ENCODE results near the gene GRAP2. TPM values are rescaled to one million over a fixed set of nuclear protein-coding genes. Genes with fewer than 3 reads are reported as not detected.
"Not testable (repeated sequence)": the region's sequence is repeated elsewhere in the genome, so short reads cannot be mapped to it uniquely, and the experiment has no call there.

The GRAP2 gene
- total and polyA plus RNA-seq, 4 donors: 0.05 to 3.6 (median 2.0) TPM; not detected in 1

GRCh38 chr22:39894554-39895092 lies 6.3 kb upstream of the GRAP2 start:
- H3K4me1 ChIP-seq (ENCODE audit: control insufficient read depth in 1 of 2, insufficient read depth in 2 of 2, low read length in 2 of 2): no peaks in the 10 kb centered on the region
- H3K27ac ChIP-seq (ENCODE audit: low read depth in 1 of 2, low read length in 2 of 2): no peak overlapping the region
- intact Hi-C loops (cut with DNase I): no loop called here
- no peak overlapping the region for H3K4me3 ChIP-seq (ENCODE audit: low read length in 2 of 2)
- DNase-seq: no peak
- H3K27me3 ChIP-seq (ENCODE audit: control insufficient read depth in 1 of 2, insufficient read depth in 2 of 2, low read length in 1 of 2): no peaks in the 10 kb centered on the region
- no peaks in the 10 kb centered on the region for H3K9me3 ChIP-seq (ENCODE audit: control insufficient read depth, low read length)
- no peaks in the 10 kb centered on the region for H3K36me3 ChIP-seq (ENCODE audit: control insufficient read depth in 1 of 2, insufficient read depth in 2 of 2, low read length in 1 of 2)
- no peak for ATAC-seq (ENCODE audit: low FRiP score)
- 36 to 38% methylated on average over 7 of the region's 7 CpGs for WGBS, 2 donors

GRCh38 chr22:39895682-39896081 lies 5.2 kb upstream of the GRAP2 start:
- no peaks in the 10 kb centered on the region for H3K27me3 ChIP-seq (ENCODE audit: control insufficient read depth in 1 of 2, insufficient read depth in 2 of 2, low read length in 1 of 2)
- H3K36me3 ChIP-seq (ENCODE audit: control insufficient read depth in 1 of 2, insufficient read depth in 2 of 2, low read length in 1 of 2): no peaks in the 10 kb centered on the region
- no peak overlapping the region for H3K27ac ChIP-seq (ENCODE audit: low read depth in 1 of 2, low read length in 2 of 2)
- WGBS, 2 donors: 74 to 75% methylated on average over 1 of the region's 1 CpG
- no peaks in the 10 kb centered on the region for H3K4me1 ChIP-seq (ENCODE audit: control insufficient read depth in 1 of 2, insufficient read depth in 2 of 2, low read length in 2 of 2)
- no peak for ATAC-seq (ENCODE audit: low FRiP score)
- intact Hi-C loops (cut with DNase I): no loop called here
- H3K9me3 ChIP-seq (ENCODE audit: control insufficient read depth, low read length): no peaks in the 10 kb centered on the region
- H3K4me3 ChIP-seq (ENCODE audit: low read length in 2 of 2): no peak overlapping the region
- DNase-seq: no peak

- intact Hi-C loops (cut with DNase I): no loop called here
- ATAC-seq (ENCODE audit: low FRiP score): no peak
- no peak overlapping the region for H3K27ac ChIP-seq (ENCODE audit: low read depth in 1 of 2, low read length in 2 of 2)
Measured at GRCh38 chr22:39896313-39896996, 4.4 kb upstream of the GRAP2 start.

GRCh38 chr22:39897841-39898240 lies 3.0 kb upstream of the GRAP2 start:
- intact Hi-C loops (cut with DNase I): no loop called here
- Histone ChIP-seq H3K4me3 (ENCODE audit: low read length in 2 of 2) (no peak overlapping the region), H3K27me3 (ENCODE audit: control insufficient read depth in 1 of 2, insufficient read depth in 2 of 2, low read length in 1 of 2) (no peaks in the 10 kb centered on the region), H3K9me3 (ENCODE audit: control insufficient read depth, low read length) (no peaks in the 10 kb centered on the region), H3K4me1 (ENCODE audit: control insufficient read depth in 1 of 2, insufficient read depth in 2 of 2, low read length in 2 of 2) (no peaks in the 10 kb centered on the region), H3K27ac (ENCODE audit: low read depth in 1 of 2, low read length in 2 of 2) (no peak overlapping the region), H3K36me3 (ENCODE audit: control insufficient read depth in 1 of 2, insufficient read depth in 2 of 2, low read length in 1 of 2) (no peaks in the 10 kb centered on the region)
- 85 to 96% methylated on average over 3 of the region's 3 CpGs for WGBS, 2 donors
- ATAC-seq (ENCODE audit: low FRiP score): no peak
- DNase-seq: no peak

More at GRCh38 chr22:39896313-39896996, 4.4 kb upstream of the GRAP2 start:
- Histone ChIP-seq H3K9me3 (ENCODE audit: control insufficient read depth, low read length) (no peaks in the 10 kb centered on the region), H3K4me3 (ENCODE audit: low read length in 2 of 2) (no peak overlapping the region), H3K4me1 (ENCODE audit: control insufficient read depth in 1 of 2, insufficient read depth in 2 of 2, low read length in 2 of 2) (no peaks in the 10 kb centered on the region), H3K27me3 (ENCODE audit: control insufficient read depth in 1 of 2, insufficient read depth in 2 of 2, low read length in 1 of 2) (no peaks in the 10 kb centered on the region), H3K36me3 (ENCODE audit: control insufficient read depth in 1 of 2, insufficient read depth in 2 of 2, low read length in 1 of 2) (no peaks in the 10 kb centered on the region)
- DNase-seq: no peak
- 82 to 83% methylated on average over 6 of the region's 6 CpGs for WGBS, 2 donors

GRCh38 chr22:39898997-39899396 lies 1.9 kb upstream of the GRAP2 start:
- Histone ChIP-seq H3K4me1 (ENCODE audit: control insufficient read depth in 1 of 2, insufficient read depth in 2 of 2, low read length in 2 of 2) (no peaks in the 10 kb centered on the region), H3K4me3 (ENCODE audit: low read length in 2 of 2) (no peak overlapping the region), H3K27me3 (ENCODE audit: control insufficient read depth in 1 of 2, insufficient read depth in 2 of 2, low read length in 1 of 2) (no peaks in the 10 kb centered on the region), H3K36me3 (ENCODE audit: control insufficient read depth in 1 of 2, insufficient read depth in 2 of 2, low read length in 1 of 2) (no peaks in the 10 kb centered on the region), H3K27ac (ENCODE audit: low read depth in 1 of 2, low read length in 2 of 2) (no peak overlapping the region), H3K9me3 (ENCODE audit: control insufficient read depth, low read length) (no peaks in the 10 kb centered on the region)
- ATAC-seq (ENCODE audit: low FRiP score): no peak
- WGBS, 2 donors: 33 to 35% methylated on average over 2 of the region's 2 CpGs
- intact Hi-C loops (cut with DNase I): no loop called here
- no peak for DNase-seq

GRCh38 chr22:39901565-39902146 lies 772 bp downstream of the GRAP2 start:
- Histone ChIP-seq H3K36me3 (ENCODE audit: control insufficient read depth in 1 of 2, insufficient read depth in 2 of 2, low read length in 1 of 2) (no peaks in the 10 kb centered on the region), H3K27ac (ENCODE audit: low read depth in 1 of 2, low read length in 2 of 2) (no peak overlapping the region), H3K27me3 (ENCODE audit: control insufficient read depth in 1 of 2, insufficient read depth in 2 of 2, low read length in 1 of 2) (no peaks in the 10 kb centered on the region), H3K4me1 (ENCODE audit: control insufficient read depth in 1 of 2, insufficient read depth in 2 of 2, low read length in 2 of 2) (no peaks in the 10 kb centered on the region), H3K4me3 (ENCODE audit: low read length in 2 of 2) (no peak overlapping the region), H3K9me3 (ENCODE audit: control insufficient read depth, low read length) (no peaks in the 10 kb centered on the region)
- DNase-seq (no peak), ATAC-seq (ENCODE audit: low FRiP score) (no peak)
- WGBS, 2 donors: 74 to 83% methylated on average over 8 of the region's 8 CpGs
- intact Hi-C loops (cut with DNase I): no loop called here

GRCh38 chr22:39904024-39904423 lies 3.1 kb downstream of the GRAP2 start:
- H3K4me3 ChIP-seq (ENCODE audit: low read length in 2 of 2): not testable (repeated sequence)

GRCh38 chr22:39904862-39905261 lies 4.0 kb downstream of the GRAP2 start:
- intact Hi-C loops (cut with DNase I): no loop called here
- WGBS, 2 donors: 83 to 86% methylated on average over 4 of the region's 4 CpGs
- no peak for ATAC-seq (ENCODE audit: low FRiP score)

More at GRCh38 chr22:39904024-39904423, 3.1 kb downstream of the GRAP2 start:
- ATAC-seq (ENCODE audit: low FRiP score); DNase-seq; H3K27me3 ChIP-seq (ENCODE audit: control insufficient read depth in 1 of 2, insufficient read depth in 2 of 2, low read length in 1 of 2); H3K27ac ChIP-seq (ENCODE audit: low read depth in 1 of 2, low read length in 2 of 2); H3K36me3 ChIP-seq (ENCODE audit: control insufficient read depth in 1 of 2, insufficient read depth in 2 of 2, low read length in 1 of 2); H3K9me3 ChIP-seq (ENCODE audit: control insufficient read depth, low read length); intact Hi-C loops (cut with DNase I); H3K4me1 ChIP-seq (ENCODE audit: control insufficient read depth in 1 of 2, insufficient read depth in 2 of 2, low read length in 2 of 2): not testable (repeated sequence)
- 86 to 87% methylated on average over 10 of the region's 10 CpGs for WGBS, 2 donors

GRCh38 chr22:39905687-39906086 lies 4.8 kb downstream of the GRAP2 start:
- Histone ChIP-seq H3K36me3 (ENCODE audit: control insufficient read depth in 1 of 2, insufficient read depth in 2 of 2, low read length in 1 of 2) (no peaks in the 10 kb centered on the region), H3K27ac (ENCODE audit: low read depth in 1 of 2, low read length in 2 of 2) (no peak overlapping the region), H3K27me3 (ENCODE audit: control insufficient read depth in 1 of 2, insufficient read depth in 2 of 2, low read length in 1 of 2) (peaks cover 0 to under 1% of the 10 kb centered on the region in 2 donors), H3K4me1 (ENCODE audit: control insufficient read depth in 1 of 2, insufficient read depth in 2 of 2, low read length in 2 of 2) (no peaks in the 10 kb centered on the region), H3K4me3 (ENCODE audit: low read length in 2 of 2) (no peak overlapping the region), H3K9me3 (ENCODE audit: control insufficient read depth, low read length) (peaks cover 1% of the 10 kb centered on the region)
- 77 to 86% methylated on average over 3 of the region's 3 CpGs for WGBS, 2 donors
- intact Hi-C loops (cut with DNase I): no loop called here
- ATAC-seq (ENCODE audit: low FRiP score) (no peak), DNase-seq (no peak)

More at GRCh38 chr22:39904862-39905261, 4.0 kb downstream of the GRAP2 start:
- Histone ChIP-seq H3K4me1 (ENCODE audit: control insufficient read depth in 1 of 2, insufficient read depth in 2 of 2, low read length in 2 of 2) (no peaks in the 10 kb centered on the region), H3K4me3 (ENCODE audit: low read length in 2 of 2) (no peak overlapping the region), H3K27me3 (ENCODE audit: control insufficient read depth in 1 of 2, insufficient read depth in 2 of 2, low read length in 1 of 2) (no peaks in the 10 kb centered on the region), H3K9me3 (ENCODE audit: control insufficient read depth, low read length) (no peaks in the 10 kb centered on the region), H3K27ac (ENCODE audit: low read depth in 1 of 2, low read length in 2 of 2) (no peak overlapping the region), H3K36me3 (ENCODE audit: control insufficient read depth in 1 of 2, insufficient read depth in 2 of 2, low read length in 1 of 2) (no peaks in the 10 kb centered on the region)
- DNase-seq: no peak
